ENCODE measurements around the gene SPHK1.

SPHK1 gene

GRCh38 chr17:76381633-76382350 lies 2.6 kb upstream of the SPHK1 start:
- TF ChIP-seq, protein P1, sequence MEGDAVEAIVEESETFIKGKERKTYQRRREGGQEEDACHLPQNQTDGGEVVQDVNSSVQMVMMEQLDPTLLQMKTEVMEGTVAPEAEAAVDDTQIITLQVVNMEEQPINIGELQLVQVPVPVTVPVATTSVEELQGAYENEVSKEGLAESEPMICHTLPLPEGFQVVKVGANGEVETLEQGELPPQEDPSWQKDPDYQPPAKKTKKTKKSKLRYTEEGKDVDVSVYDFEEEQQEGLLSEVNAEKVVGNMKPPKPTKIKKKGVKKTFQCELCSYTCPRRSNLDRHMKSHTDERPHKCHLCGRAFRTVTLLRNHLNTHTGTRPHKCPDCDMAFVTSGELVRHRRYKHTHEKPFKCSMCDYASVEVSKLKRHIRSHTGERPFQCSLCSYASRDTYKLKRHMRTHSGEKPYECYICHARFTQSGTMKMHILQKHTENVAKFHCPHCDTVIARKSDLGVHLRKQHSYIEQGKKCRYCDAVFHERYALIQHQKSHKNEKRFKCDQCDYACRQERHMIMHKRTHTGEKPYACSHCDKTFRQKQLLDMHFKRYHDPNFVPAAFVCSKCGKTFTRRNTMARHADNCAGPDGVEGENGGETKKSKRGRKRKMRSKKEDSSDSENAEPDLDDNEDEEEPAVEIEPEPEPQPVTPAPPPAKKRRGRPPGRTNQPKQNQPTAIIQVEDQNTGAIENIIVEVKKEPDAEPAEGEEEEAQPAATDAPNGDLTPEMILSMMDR (IDR thresholded peaks at IDR 0.05; ENCODE audit: unreplicated experiment in 3 of 3) = no peak
- Mint-ChIP-seq H3K4me3 (peak overlapping the region; percentile 73 to 93 (median 78)), H3K4me1 (peaks cover 26% of the 10 kb centered on the region), H3K27me3 (ENCODE audit: low read depth) (peaks cover 40% of the 10 kb centered on the region), H3K36me3 (ENCODE audit: low read depth) (peaks cover 8% of the 10 kb centered on the region), H3K27ac (peak overlapping the region in 2 of 3 experiments; percentile 35 to 53), H3K9me3 (no peaks in the 10 kb centered on the region)

- TF ChIP-seq, protein P1 (IDR thresholded peaks at IDR 0.05; ENCODE audit: unreplicated experiment in 3 of 3) = no peak
- peak overlapping the region; percentile 87 to 93 (median 90) for H3K4me3 Mint-ChIP-seq
- peaks cover 7% of the 10 kb centered on the region for H3K36me3 Mint-ChIP-seq (ENCODE audit: low read depth)
- H3K27ac Mint-ChIP-seq = peak overlapping the region in 2 of 3 experiments; percentile 55 to 64
- peaks cover 43% of the 10 kb centered on the region for H3K27me3 Mint-ChIP-seq (ENCODE audit: low read depth)
- no peaks in the 10 kb centered on the region for H3K9me3 Mint-ChIP-seq
- H3K4me1 Mint-ChIP-seq = peaks cover 26% of the 10 kb centered on the region
Observed at GRCh38 chr17:76382351-76382802, 2.0 kb upstream of the SPHK1 start.

- H3K4me1 Mint-ChIP-seq = peaks cover 26% of the 10 kb centered on the region
- peaks cover 41% of the 10 kb centered on the region for H3K27me3 Mint-ChIP-seq (ENCODE audit: low read depth)
- peaks cover 4% of the 10 kb centered on the region for H3K36me3 Mint-ChIP-seq (ENCODE audit: low read depth)
- TF ChIP-seq, protein P1 (IDR thresholded peaks at IDR 0.05; ENCODE audit: unreplicated experiment in 3 of 3) = no peak
- H3K4me3 Mint-ChIP-seq = peak overlapping the region; percentile 92 to 93 (median 92)
- H3K27ac Mint-ChIP-seq = peak overlapping the region in 2 of 3 experiments; percentile 55 to 85
- H3K9me3 Mint-ChIP-seq = no peaks in the 10 kb centered on the region
Observed at GRCh38 chr17:76382803-76383545, 1.4 kb upstream of the SPHK1 start.

GRCh38 chr17:76383546-76384221 lies 725 bp upstream of the SPHK1 start:
- Mint-ChIP-seq H3K36me3 (ENCODE audit: low read depth) (peaks cover under 1% of the 10 kb centered on the region), H3K4me1 (peaks cover 22% of the 10 kb centered on the region), H3K27me3 (ENCODE audit: low read depth) (peaks cover 40% of the 10 kb centered on the region), H3K27ac (peak overlapping the region; percentile 46 to 85 (median 84)), H3K4me3 (peak overlapping the region; percentile 92 to 93 (median 92)), H3K9me3 (no peaks in the 10 kb centered on the region)
- TF ChIP-seq, protein P1 (IDR thresholded peaks at IDR 0.05; ENCODE audit: unreplicated experiment in 3 of 3) = peak; percentile 33 to 47 (median 39)

- H3K9me3 Mint-ChIP-seq = no peaks in the 10 kb centered on the region
- TF ChIP-seq, protein P1 (IDR thresholded peaks at IDR 0.05; ENCODE audit: unreplicated experiment in 3 of 3) = no peak
- H3K36me3 Mint-ChIP-seq (ENCODE audit: low read depth) = peaks cover 4% of the 10 kb centered on the region
- H3K4me1 Mint-ChIP-seq = peaks cover 15% of the 10 kb centered on the region
- H3K27me3 Mint-ChIP-seq (ENCODE audit: low read depth) = peaks cover 37% of the 10 kb centered on the region
- peak overlapping the region; percentile 61 to 75 (median 65) for H3K4me3 Mint-ChIP-seq
- no peak overlapping the region for H3K27ac Mint-ChIP-seq
Observed at GRCh38 chr17:76384987-76385891, 830 bp downstream of the SPHK1 start.

Data from nephron (organoid).